Measurements from ENCODE around the gene MRPS27.

Gene MRPS27

GRCh38 chr5:72252574-72253155 lies 67.4 kb downstream of the MRPS27 start:
- DNase-seq = no peak

GRCh38 chr5:72252008-72252407 lies 68.0 kb downstream of the MRPS27 start:
- no peak for DNase-seq

- no peak for DNase-seq
Observed at GRCh38 chr5:72251386-72251785, 68.7 kb downstream of the MRPS27 start.

GRCh38 chr5:72248410-72248981 lies 71.5 kb downstream of the MRPS27 start:
- DNase-seq = no peak

GRCh38 chr5:72246954-72247442 lies 73.0 kb downstream of the MRPS27 start:
- DNase-seq = no peak

DNA sequence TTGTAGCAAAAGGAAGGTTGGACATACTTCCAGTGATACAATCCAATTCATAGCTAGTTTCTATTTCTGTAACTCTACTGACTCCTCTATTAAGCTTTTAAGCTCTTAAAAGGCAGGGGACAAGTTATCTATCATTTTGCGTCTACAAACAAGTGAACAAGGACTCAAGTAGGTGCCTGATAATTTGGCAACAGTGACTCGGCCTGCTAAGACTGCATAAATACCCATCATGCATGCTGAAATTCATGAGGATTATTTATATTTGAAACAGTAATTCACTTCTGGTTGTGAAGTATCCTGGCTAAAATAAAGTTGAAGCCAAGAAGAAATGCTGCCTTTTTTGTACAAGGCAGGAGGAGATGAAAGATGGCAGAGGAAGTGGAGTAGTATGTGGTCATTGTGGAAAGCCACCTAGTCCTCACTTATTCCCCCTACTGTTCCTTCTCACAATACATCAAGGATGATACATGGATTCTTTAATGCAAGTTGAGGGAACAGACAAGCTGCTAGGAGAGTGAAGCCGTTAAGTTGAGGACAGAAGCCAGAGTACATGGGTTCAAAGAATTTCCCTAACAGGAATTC lies 74.0 kb downstream of the MRPS27 start:
- DNase-seq = no peak

DNA sequence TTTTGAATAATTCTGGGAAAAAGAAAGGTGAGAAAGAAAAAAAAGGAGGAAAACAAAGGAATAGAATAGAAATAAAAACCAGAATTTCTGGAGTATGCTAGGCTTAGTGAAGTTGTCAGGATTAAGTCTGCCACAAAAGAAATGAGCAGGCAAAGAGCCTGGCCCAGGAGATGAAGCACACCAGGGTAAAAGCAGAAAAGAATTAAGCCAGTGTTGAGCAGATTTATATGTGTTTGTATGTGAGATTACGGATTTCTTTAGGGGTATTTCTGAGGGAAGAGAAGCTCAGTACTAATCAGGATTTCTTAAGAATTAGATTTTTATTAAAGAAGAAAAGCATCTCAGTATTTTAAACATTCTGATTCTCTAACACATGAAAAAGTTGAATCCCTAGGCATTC lies 74.5 kb downstream of the MRPS27 start:
- no peak for DNase-seq

- DNase-seq = no peak
Observed at GRCh38 chr5:72244862-72245371, 75.1 kb downstream of the MRPS27 start.

DNA sequence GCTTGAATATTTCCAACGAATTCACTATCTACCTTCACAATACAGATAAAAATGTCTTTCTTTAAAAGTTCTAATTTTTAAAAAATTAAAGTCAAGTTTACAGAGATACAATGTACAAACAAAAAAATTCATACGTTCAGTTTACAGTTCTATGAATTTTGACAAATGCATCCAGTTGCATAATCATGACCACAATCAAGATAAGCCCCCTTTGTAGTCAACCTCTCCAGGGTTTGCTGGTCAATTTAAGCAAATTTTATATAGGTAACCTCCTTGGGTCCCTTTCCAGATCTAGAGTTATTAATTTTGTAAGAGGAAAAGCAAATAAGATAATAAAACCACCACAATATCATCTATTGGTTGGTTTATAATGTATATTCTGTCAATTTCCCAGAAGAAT lies 76.3 kb downstream of the MRPS27 start:
- no peak for DNase-seq

DNA sequence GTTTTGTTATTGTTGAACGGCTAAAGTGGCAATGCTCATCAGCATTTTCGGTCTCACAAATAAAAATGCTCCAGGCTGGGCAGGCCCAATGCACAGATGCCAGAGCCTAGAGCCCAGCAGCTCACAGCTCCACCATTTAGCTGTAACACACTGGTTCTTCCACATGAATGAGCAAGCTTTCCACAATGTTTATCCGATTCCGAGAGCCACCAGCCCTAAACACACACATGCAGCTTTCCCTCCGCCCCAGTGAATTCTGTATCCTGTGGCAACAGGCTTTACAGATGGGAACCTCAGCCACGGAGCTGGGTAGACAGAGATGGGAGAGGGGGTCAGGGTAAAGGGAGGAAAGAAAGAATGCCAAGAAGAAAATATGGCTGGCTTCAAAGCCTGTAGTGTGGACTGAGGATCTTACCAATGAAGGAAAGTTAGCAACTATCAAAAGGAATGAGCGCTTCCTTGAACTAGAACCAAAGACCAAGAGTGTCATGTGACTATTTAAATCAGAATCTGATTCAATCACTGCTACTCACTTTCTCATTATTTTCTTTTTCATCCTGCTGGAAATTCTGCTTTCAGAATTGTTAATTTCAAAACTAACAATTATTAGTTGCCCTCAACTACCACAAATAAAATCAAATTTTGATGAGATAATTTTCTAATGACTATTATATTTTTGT lies 77.1 kb downstream of the MRPS27 start:
- no peak for DNase-seq

DNA sequence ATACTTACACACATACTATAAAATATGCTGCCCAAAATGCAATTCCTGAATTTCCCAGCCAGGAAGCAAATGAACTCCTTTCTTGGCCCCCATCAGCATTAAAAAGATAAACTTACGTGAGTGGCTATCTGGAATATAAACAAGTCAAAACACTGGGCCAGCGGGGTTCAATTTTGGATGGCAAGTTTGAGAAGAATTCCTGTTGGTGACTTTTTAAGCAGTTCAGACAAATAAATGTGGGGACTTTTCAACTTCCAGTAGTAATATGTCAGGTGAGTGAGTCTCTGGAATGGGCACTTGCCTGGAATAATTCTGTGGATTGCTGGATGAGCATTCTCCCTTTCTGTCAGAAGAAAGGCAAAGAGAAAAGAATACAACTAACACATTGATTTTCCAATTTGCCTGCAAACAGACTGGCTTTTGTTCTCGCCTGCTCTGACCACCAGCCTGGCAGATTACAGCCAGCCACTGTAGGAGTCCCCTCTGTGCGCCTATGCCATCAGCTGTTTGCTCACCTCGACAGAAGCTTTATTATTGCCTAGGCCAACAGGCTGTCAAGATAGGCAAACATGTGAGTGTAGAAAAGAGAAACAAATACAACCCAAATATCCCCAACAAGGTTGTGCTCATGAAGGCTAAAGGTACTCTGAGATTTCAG lies 78.6 kb downstream of the MRPS27 start:
- DNase-seq = no peak

DNA sequence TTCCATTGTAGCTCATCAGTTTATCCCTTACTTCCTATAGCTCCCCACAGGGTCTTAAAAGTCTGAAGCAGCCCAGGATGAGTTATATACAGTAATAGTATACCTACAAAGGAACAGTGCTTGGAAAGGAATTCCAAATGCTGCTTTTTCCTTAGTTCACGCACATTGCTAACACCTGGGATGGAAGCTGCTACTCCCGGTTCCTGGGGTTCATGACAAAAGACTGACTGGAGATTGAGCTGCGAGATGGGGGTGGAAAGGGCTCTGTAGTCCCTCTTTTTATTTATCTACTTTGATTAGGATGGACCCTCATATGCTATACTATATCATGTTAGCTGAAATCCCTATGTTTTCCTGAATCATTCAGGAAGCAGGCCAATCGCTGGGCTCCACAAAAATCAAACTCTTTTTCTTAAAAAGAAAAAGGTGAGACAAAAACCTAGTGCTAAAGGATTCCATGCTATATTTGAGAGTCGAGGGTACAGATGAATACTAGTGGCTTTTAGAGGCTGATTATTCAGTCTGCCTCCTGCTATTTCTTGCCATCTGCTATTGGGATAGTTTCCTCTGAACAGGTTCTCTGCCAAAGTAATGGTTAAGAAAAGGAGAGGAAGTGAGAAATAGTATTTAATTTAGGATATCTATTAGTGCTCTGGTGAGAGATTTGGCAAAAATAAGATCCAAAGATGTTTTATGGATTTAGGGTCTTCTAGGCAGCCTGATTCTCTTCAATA lies 81.2 kb downstream of the MRPS27 start:
- DNase-seq = no peak

GRCh38 chr5:72237879-72238278 lies 82.2 kb downstream of the MRPS27 start:
- DNase-seq = no peak

DNA sequence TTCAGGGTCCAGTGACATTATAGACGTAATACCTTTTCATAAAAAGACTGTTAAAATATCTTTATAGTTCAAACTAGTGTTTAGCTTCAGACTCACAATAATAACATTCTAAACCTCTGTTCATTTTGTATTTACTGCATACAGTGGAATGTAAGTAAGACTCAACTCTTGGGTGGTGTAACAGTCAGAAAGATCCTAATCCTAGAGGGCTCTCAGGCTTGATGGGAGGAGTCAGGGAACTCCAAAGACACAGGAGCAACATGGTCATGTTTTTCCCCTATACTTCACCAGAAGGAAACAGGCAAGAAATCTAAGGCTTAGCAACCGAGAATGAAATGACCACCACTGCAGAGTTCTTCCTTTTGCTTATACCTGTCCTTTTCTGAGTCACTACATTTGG lies 82.6 kb downstream of the MRPS27 start:
- no peak for DNase-seq

- DNase-seq = no peak
Observed at GRCh38 chr5:72235725-72236124, 84.3 kb downstream of the MRPS27 start.

DNA sequence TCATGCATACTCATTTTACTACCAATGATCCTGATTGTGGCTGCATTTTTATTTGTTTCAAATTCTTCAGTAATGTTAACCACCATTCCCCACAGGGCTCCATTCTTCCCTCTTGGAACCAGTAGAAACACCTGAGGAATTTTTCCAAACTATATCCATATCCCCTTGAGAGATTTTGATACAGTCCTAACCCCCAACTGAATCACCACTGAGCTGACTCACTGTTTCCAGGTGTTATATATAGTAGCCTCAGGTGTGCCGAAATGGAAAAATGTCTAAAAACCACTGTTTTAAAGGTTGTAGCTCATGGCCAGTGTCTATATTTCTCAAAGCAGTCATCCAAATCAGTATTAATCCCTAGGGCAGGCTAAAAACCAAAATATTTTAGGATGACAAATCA lies 85.2 kb downstream of the MRPS27 start:
- DNase-seq = no peak

- no peak for DNase-seq
Observed at GRCh38 chr5:72234265-72234700, 85.8 kb downstream of the MRPS27 start.

DNA sequence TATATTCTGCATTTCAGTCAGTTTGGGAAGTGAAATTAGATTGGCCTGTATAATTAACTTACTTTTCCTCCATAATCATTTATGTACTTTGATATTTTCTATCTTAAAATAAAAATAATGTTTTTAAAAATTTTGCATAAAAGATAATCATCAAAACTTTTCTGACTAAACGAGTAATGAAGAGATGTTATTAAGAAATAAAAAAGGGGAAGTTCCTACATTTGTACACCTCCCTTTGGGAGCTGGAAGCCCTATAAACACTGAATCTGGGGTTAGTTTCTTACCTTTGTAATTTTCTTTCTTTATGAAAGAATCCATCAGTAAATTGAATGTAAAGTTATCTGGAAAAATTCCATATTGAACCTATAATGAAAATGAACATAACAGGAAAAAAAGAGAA lies 86.2 kb downstream of the MRPS27 start:
- no peak for DNase-seq

GRCh38 chr5:72232838-72233237 lies 87.2 kb downstream of the MRPS27 start:
- no peak for DNase-seq

DNA sequence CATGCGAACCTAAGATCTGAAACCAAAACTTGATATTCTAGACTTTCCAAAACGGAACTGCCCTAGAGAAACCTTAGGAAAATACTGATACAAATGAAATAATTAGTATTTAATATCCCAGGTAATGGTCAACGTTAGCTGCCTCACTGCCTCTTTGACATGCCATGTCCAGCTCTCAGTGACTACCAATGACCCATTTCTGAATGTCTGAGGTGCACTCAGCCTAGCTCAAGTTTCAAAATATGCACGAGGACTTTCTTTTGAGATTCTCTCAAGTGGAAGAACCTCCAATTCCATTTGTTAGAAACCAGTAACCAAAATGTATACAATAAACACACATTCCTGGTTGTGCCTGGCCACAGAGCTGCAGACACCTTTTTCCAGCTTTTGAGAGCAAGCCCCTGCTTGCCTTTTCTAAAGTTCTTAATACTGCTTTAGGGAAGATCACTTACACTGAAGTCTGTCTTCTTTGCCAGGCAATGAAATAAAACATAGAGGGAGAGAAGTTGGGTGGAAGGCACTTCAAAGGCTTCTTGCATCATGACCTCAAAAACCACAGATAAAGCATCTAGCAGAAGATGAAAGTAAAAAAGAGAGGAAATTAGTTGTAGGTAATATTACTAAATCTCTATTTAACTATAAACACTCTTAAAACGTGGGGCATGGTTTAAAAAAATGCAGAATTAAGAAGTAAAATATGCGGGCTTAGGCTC lies 87.9 kb downstream of the MRPS27 start:
- no peak for DNase-seq

DNA sequence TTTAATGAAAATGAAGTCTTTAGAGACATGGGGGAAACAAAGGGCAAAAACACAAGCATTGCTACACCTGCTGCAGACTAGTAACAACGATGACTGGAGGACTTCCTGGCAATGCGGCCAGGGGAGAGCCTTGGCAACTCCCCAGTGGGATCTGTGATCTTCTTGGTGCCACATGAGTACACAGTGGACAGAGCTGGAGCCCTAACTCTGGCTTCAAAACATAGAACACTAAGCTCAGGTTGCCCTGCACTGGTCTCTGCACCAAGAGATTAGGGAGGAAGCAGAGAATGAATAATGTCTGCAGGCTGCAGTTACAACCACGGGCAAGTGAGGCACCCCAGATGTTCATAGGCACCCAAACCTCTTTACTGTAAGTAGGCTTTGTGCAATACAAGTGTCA lies 91.1 kb downstream of the MRPS27 start:
- DNase-seq = no peak

DNA sequence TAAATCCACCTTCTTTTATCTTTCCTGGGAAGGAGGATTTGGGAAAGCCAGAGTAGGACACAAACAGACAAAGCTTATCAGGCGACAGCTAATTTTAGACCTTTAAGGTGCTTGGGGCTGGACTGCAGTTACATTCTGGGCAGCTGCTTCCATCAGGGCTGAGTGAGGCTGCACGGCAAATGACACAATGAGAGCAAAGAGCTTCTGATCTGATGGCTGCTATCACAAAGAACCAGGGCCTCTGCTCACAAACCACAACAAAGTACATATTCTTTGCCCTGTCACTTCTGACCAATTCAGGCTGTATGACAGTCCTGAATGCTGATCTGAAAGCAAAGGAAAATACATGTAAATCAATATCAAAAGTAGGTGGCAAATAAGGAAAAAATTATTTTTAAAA lies 93.1 kb downstream of the MRPS27 start:
- DNase-seq = no peak
